DMS53 (cell line): ENCODE measurements around the gene CPEB1.

Experiments
- DNase-seq: peaks from one replicate; lab custom pipeline; 2025; lab: John Stamatoyannopoulos, UW

Gene CPEB1

GRCh38 chr15:82595203-82595602 is 52.0 kb downstream of the CPEB1 start:
- no peak for DNase-seq

DNA sequence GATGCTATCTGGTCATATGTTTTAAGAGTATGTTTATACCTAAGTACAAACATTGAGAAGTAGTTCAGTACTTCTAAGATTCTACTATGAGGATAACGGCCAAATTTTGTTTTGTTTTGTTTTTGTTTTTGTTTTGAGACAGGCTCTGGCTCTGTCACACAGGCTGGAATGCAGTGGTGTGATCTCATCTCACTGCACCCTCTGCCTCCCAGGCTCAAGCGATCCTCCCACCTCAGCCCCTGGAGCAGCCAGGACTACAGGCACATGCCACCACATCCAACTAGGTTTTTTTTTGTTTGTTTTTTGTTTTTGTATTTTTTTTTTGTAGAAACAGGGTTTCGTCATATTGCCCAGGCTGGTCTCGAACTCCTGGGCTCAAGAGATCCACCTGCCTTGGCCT is 59.4 kb downstream of the CPEB1 start:
- no peak for DNase-seq

- no peak for DNase-seq
Measured at GRCh38 chr15:82585072-82585471, 62.1 kb downstream of the CPEB1 start.

GRCh38 chr15:82580713-82581112 is 66.5 kb downstream of the CPEB1 start:
- DNase-seq, result no peak

DNA sequence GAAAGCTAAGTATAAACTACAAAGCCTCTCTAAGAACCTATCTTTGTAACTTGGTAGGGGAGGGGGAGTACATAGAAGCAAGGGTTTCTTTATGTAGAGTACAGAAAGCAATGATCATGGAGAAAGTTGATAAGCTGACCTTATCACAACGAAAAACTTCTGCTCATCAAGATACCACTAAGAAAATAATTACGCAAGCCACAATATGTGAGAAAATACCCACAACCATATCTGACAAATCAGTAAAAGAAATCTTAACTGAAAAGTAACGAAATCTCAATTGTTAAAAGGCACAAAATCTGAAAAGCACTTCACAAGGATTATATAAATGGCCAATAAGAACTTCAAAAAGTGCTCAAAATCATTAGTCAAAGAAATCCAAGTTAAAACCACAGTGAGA is 71.8 kb downstream of the CPEB1 start:
- no peak for DNase-seq

DNA sequence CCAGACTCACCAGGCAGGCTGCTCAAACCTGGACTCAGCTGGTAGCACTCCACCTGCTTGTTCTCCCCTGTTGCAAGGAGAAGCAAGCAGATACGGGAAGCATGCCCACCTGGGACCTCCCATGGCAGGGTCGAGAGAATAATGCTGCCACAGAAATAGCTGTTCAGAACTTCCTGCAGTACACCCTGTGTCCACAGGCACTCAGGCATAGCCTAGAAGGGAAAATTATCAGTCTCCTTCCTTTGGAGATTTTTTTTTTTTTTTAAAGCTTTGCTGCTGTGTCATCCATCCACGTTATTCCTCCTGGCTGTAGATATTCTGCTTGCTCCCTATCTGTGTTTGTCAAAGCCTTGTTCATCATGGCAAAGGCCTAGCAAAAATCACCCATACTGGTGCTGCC is 74.2 kb downstream of the CPEB1 start:
- peak; percentile 13 for DNase-seq

- peak; percentile 30 for DNase-seq
Measured at GRCh38 chr15:82572311-82572710, 74.9 kb downstream of the CPEB1 start.

DNA sequence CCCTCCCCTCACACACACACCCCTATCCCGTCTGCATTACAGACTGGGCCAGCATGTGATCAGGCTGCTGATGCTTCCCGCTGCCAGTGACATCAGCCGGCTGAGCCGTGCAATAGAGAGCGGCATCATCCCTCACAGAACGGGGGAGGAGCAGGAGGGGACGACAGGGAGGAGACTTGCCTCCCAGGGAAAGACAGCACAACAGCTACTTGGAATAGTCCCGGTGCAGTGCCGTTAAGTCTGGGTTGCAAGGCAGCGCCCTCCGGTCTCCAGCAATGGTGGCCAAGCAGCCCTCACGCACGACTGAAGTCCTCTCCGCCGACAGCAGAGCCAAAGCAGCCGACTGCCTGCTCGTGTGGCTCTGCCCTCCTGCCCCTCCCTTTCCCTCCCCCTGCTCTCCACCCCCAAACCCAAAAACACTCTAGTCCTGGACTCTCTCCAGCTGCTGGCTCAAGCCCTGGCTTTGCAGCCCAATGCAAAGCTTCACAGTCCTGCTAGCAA is 75.4 kb downstream of the CPEB1 start:
- peak; percentile 50 for DNase-seq

DNA sequence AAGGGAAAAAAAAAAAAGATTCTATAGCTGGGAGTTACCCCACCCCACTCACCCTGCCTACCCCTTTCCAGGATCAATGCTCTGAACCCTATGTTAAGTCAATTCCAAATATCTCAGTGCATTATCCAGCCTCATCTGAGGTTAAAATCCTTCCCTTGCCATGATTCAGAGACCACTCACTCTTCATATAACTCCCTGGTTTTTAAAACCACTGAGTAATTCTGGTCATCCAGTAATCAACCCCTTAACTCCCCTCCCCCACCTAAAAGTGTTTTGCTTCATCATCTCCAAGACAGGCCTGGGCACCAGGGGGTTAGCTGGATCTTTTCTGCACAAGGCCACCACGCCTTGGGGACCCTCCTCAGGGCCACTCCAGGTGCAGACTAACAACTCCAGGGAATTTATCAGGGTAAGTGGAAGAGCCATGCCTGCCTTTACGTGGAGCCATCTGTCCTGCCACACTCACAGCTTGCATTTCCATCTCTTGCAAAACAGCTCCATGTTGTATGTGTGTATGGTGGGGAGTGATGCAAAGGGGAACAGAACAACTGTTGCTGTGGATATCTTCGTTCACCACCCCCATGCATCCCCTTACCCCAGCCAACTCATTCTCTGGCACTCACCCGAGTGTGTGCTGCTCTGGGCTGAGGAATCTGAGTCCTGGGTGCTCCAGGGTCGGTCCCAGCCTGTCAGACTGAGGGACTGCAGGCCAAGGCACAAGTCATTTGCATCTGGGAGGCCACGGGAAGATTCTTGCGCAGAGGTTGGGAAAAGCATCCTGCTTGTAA is 76.2 kb downstream of the CPEB1 start:
- no peak for DNase-seq

GRCh38 chr15:82569834-82570233 is 77.3 kb downstream of the CPEB1 start:
- DNase-seq, result no peak

- no peak for DNase-seq
Measured at GRCh38 chr15:82568986-82569385, 78.2 kb downstream of the CPEB1 start.

- no peak for DNase-seq
Measured at GRCh38 chr15:82567661-82568060, 79.5 kb downstream of the CPEB1 start.

- no peak for DNase-seq
Measured at GRCh38 chr15:82566690-82567089, 80.5 kb downstream of the CPEB1 start.

- no peak for DNase-seq
Measured at GRCh38 chr15:82558502-82558901, 88.7 kb downstream of the CPEB1 start.

DNA sequence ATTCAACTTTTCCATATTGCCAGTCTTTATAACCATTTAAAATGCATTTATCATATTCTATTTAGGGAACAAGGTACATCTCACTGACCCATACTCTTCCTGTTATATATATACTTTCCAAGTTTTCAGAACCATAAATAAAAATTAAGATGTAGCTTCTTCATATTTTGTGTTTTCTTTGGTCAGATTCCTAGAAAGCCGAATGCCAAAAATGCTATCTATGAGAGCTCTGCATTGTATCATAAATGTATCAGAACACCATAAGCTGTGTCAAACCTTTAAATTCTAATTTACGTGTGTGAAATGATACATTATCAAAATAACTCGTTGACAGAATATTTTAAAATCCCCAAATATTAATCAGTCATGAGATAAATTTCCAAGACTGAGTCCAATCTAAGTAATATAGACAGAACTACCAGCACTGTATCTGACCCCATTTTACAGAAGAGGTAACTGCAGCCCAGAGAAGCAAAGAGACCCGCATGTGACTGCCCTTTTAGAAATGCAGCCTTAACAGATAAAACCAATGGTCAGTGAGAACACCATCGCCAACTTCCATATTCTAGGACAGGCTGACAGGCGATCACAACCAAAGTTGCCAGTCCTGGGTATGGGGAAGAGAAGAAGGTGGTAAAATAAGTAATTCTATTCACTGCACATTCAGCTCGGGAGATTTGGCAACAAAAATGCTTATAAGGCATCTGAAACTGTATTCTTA is 90.7 kb downstream of the CPEB1 start:
- no peak for DNase-seq

GRCh38 chr15:82554849-82555248 is 92.3 kb downstream of the CPEB1 start:
- DNase-seq, result no peak

DNA sequence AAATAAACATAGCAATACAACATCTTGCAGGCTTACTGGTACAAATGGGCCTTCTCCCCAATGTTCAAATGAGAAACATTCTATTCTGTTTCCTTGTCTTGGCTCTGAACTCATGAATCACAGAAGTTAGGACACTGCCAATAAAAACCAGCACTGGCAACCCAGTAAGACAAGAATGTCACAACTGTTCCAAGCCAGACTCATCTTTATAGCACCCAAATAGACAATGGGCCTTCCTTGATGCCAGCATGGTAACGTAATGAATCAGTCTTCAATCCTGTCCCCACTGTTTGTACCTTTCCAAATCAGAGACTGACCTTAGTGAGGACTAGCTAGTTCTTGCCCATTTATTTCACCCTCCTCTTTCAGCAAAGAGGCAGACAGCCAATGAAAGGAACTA is 92.8 kb downstream of the CPEB1 start:
- no peak for DNase-seq

DNA sequence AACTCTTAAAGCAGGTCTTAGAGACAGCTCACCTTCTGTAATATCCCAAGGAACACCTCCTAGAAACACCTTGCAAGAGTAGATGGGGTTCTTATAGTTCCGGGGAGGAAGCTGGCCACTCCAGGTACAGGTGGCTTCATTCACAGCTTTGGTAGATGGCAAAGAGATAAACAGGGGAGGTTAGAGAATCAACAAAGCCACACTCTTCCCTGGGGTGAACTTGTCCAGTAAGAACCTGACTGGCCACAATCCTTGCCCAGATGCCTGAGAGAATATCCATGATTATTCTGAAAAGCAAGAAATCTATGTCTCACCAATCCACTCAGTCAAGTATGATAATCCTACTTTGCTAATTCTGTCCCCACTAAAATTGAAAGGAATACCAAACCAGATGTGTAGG is 93.3 kb downstream of the CPEB1 start:
- no peak for DNase-seq

- no peak for DNase-seq
Measured at GRCh38 chr15:82552861-82553260, 94.3 kb downstream of the CPEB1 start.

GRCh38 chr15:82551646-82552247 is 95.4 kb downstream of the CPEB1 start:
- DNase-seq, result no peak

DNA sequence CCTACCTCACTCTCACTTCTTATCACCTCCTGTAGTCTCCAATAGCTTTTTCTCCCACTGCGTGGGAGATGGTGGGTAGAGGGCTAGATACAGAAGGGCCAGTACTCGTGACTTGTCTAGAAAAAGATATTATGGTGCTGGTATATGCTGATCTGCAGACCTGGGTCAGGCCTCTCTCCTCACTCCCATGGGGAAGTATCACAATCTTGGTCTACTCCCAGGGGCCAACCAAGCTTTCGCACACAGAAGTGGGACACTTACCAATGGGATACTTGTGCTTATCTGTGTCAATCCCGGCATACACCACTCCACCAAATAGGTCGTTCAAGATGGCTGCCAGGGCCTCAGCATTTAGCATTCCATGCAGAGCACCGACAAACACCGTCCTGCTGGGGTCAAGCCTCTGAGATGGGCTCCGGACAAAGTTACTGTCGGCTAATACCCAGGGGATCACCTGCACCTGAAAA is 97.9 kb downstream of the CPEB1 start:
- DNase-seq, result no peak

GRCh38 chr15:82548700-82549099 is 98.5 kb downstream of the CPEB1 start:
- DNase-seq, result no peak

DNA sequence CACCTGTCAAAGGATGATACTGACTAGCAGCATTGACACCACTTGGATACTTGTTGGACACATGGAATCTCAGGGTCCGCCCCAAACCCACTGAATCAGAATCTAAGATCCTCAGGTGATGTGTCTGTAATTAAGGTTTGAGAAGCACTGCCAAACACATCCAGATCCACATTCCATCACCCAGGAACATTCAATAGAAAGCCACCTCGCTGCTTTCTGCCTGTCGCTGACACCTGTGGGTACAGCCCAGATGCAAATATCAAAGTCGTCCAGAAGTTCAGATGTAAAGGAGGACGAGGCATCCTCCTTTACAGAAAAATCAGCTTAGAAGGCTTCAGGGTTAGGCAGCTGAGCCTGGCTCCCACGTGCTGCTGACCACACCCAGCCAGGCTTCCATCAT is 101.7 kb downstream of the CPEB1 start:
- no peak for DNase-seq
